GM11168 (cell line): Measurements from ENCODE around the gene GCA.

Experiments used
- in situ Hi-C: fragments of 300-500 bp; cut with MboI; formaldehyde crosslinking; loops from one replicate; pipeline ENCODE4 v1.12.0; 2022; ENCODE audit warnings: low sequenced_read_pairs; ENCODE audit not compliant: unreplicated experiment

The GCA gene

GRCh38 chr2:162343824-162344616 is at the start of gene GCA:
Gene GCA, plus strand, starts transcription at chr2:162344132. Its CDS starts 117 bp downstream, at chr2:162344249.
- in situ Hi-C loops = no loop called here

GRCh38 chr2:162295009-162295408 is 48.9 kb upstream of the GCA start:
- in situ Hi-C loops = loop anchor here (10.0 kb wide), 1 partner anchor 70 kb away; no protein-coding TSS in a partner anchor

- in situ Hi-C loops = loop anchor here (10.0 kb wide), 1 partner anchor 73 kb away; no protein-coding TSS in a partner anchor
Measured at GRCh38 chr2:162297925-162298552, 45.9 kb upstream of the GCA start.

GRCh38 chr2:162298669-162299335 is 45.1 kb upstream of the GCA start:
- in situ Hi-C loops = loop anchor here (10.0 kb wide), 1 partner anchor 74 kb away; no protein-coding TSS in a partner anchor

- in situ Hi-C loops = no loop called here
Measured at GRCh38 chr2:162300266-162300665, 43.7 kb upstream of the GCA start.

- in situ Hi-C loops = no loop called here
Measured at GRCh38 chr2:162301151-162301804, 42.7 kb upstream of the GCA start.

- in situ Hi-C loops = no loop called here
Measured at GRCh38 chr2:162301877-162302276, 42.1 kb upstream of the GCA start.

GRCh38 chr2:162305901-162306300 is 38.0 kb upstream of the GCA start:
- in situ Hi-C loops = no loop called here

- in situ Hi-C loops = no loop called here
Measured at GRCh38 chr2:162308747-162309503, 35.0 kb upstream of the GCA start.

- in situ Hi-C loops = no loop called here
Measured at GRCh38 chr2:162312853-162313252, 31.1 kb upstream of the GCA start.

GRCh38 chr2:162315938-162316337 is 28.0 kb upstream of the GCA start:
- in situ Hi-C loops = no loop called here

- in situ Hi-C loops = no loop called here
Measured at GRCh38 chr2:162316590-162316989, 27.3 kb upstream of the GCA start.

GRCh38 chr2:162317058-162317742 is 26.7 kb upstream of the GCA start:
- in situ Hi-C loops = no loop called here

- in situ Hi-C loops = no loop called here
Measured at GRCh38 chr2:162317861-162318327, 26.0 kb upstream of the GCA start.

- in situ Hi-C loops = no loop called here
Measured at GRCh38 chr2:162318328-162319180, 25.4 kb upstream of the GCA start, which contains the start of gene IFIH1. Gene IFIH1, minus strand, starts transcription at chr2:162318684. Its CDS starts 377 bp downstream, at chr2:162318307.

GRCh38 chr2:162320864-162321517 is 22.9 kb upstream of the GCA start:
- in situ Hi-C loops = no loop called here

GRCh38 chr2:162324953-162325352 is 19.0 kb upstream of the GCA start:
- in situ Hi-C loops = no loop called here
